Choroid plexus epithelial cell (primary cell): ENCODE results near the gene PSMB3.
A peak's percentile ranks its signal among the peaks of the same experiment; 100 is the strongest.
"Not testable (repeated sequence)": the region's sequence is repeated elsewhere in the genome, so short reads cannot be mapped to it uniquely, and the experiment has no call there.

Experiments used
- DNase-seq: peaks from one replicate; pipeline ENCODE4 v3.0.0-alpha.2; 2010; ENCODE audit warnings: low read depth
- H3K4me3 ChIP-seq: 2 replicates; pipeline ENCODE4 v1.5.1; 2011; ENCODE audit warnings: low read depth, mild to moderate bottlenecking, control low read depth, low read length, moderate library complexity
- TF ChIP-seq, protein P1 (sequence below): conservative IDR thresholded peaks from 2 replicates; pipeline ENCODE4 v1.5.1; 2011; ENCODE audit warnings: low read depth, mild to moderate bottlenecking, control low read depth, inconsistent platforms, low read length, moderate library complexity

The PSMB3 gene

DNA sequence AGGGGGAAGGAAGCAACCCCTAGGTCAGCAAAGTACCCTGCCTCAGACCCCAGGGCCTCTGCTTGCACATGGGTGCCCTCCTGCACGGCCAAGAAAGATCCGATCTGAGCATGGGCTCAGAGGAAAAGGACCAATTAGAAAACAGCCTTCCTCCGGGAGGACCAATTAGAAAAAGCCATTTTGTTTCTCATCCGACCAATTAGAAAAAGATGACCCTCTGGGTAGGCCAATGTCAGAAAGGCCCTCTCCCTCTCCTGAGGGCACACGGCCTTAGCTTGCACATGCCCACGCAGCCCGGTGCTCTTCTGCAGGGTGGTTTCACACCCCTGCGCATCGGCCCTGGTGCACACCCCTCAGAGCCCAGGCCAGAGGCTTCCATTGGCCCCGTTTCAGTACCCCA lies 27.5 kb upstream of the PSMB3 start:
- H3K4me3 ChIP-seq = no peak overlapping the region
- TF ChIP-seq, protein P1, sequence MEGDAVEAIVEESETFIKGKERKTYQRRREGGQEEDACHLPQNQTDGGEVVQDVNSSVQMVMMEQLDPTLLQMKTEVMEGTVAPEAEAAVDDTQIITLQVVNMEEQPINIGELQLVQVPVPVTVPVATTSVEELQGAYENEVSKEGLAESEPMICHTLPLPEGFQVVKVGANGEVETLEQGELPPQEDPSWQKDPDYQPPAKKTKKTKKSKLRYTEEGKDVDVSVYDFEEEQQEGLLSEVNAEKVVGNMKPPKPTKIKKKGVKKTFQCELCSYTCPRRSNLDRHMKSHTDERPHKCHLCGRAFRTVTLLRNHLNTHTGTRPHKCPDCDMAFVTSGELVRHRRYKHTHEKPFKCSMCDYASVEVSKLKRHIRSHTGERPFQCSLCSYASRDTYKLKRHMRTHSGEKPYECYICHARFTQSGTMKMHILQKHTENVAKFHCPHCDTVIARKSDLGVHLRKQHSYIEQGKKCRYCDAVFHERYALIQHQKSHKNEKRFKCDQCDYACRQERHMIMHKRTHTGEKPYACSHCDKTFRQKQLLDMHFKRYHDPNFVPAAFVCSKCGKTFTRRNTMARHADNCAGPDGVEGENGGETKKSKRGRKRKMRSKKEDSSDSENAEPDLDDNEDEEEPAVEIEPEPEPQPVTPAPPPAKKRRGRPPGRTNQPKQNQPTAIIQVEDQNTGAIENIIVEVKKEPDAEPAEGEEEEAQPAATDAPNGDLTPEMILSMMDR = no peak
- DNase-seq = no peak

DNA sequence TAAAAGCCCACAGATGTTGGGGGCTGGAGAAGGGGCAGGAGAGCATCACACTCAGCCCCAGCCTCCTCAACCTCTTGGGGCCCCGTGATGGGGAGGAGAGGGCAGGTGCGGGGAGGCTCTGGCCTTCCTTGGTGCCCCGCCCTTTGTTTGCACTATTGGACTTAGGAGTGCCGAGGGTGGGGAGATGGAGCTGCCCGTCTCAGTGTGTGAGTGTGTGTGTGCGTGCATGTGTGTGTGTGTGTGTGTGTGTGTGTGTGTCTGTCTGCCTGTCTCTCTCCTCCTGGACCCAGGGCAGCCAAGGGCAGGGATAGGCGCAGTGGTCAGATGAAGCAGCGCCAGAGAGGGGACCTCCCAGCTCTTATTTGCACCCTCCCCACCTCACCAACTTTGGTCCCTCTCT lies 26.4 kb upstream of the PSMB3 start:
- not testable (repeated sequence) for DNase-seq, H3K4me3 ChIP-seq

DNA sequence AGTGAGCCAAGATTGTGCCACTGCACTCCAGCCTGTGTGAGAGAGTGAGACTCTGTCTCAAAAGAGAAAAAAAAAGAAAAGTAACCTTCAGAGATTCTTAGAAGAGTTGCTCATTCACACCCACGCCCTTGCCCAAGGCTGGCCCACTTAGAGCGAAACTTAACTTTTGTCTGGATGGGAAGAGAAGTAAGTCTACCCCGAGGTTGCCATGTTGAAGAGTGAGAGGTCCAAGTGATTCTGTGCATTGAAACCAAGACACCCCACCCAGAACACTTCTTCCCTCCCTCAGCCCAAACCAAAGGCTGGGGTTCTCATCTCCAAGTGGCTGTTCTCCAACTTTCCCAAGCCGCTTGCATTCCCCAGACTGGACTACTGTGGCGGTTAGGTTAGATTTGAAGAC lies 24.8 kb upstream of the PSMB3 start:
- TF ChIP-seq, protein P1 = no peak
- DNase-seq = no peak
- H3K4me3 ChIP-seq = no peak overlapping the region

DNA sequence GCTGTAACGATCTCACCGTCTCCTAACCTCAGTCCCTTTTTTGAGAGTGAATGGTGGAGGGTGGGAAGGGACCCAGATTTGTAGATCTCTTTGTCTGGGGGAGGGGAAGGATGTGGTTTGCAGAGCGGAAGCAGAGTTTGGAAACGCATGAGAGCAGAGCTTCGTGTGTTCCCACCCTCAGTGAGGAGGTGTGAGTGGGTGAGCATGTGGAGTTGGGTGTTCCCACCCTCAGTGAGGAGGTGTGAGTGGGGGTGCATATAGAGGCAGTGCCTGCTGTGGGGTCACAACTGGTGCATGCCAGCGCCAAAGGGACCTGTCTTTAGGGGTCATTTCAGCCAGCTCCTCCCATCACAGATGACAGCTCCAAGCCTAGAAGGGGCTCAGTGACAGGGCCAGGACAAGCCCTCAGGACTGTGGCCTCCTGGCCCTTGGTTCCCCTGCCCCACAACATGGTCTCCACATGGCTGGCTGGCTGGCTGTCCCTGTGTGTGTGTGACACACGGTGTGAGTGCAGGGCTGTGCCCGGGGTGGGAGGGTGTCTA lies 24.2 kb upstream of the PSMB3 start:
- H3K4me3 ChIP-seq = no peak overlapping the region
- DNase-seq = no peak

DNA sequence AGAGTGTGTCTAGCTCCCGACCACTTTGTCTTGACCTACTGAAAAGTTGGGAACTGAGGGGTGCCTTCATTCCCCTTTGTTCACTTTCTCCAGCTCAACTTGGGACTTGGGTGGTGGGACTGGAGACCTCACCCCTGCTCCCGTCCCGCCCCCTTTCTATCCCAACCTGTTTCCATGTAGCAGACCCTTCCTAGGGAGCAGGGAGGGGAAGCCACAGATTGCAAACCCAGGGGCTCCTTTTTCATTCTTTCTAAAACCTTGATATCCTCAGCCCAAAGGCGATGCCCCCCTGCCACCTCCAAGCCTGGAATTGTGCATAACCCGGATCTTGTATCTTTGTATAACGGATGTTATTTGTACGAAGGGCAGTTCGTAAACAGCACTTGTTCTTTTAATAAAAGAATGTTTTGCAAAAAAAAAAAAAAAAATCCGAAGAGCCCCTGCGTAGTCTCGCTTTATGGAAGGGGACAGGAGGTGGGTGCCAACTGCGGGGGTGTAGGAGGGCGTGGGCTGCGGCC lies 23.1 kb upstream of the PSMB3 start:
- H3K4me3 ChIP-seq = peak overlapping the region; percentile 70
- TF ChIP-seq, protein P1 = no peak
- no peak for DNase-seq

More for the DNA sequence above, 24.2 kb upstream of the PSMB3 start:
- TF ChIP-seq, protein P1 = no peak

DNA sequence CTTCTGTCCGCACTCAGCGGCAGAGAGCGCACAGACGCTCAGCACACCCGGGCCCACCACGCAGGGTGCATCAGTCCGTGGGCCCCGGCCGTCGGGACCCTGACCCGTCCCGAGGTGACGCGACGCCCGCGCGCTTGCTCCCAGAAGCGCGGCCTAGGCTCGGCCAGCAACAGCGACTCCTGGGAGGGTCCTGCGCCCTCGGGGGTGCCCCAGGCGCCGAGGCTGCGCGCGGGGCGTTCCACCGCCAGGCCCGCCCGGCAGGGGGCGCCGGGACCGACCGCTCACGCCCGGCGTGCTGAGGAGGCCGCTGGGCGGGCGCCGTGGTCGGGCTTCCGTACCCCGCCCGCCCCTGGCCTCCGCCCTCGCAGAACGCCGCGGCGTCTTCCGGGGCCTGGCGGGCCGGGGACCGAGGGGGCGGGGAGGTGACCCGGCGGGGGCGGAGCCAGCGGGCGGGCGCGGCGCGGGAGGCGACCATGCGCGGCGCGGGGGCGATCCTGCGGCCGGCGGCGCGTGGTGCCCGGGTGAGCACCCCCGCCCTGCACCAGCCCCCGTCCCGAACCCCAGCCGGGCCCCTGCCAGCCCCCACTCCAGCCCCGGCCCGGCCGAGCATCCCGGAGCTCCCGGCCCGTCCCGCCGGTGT lies 22.5 kb upstream of the PSMB3 start, which contains the start of gene CISD3:
TSS of gene CISD3 (plus strand) at position 456 of the 640 bp plus-strand sequence. CDS start at position 474, 18 bp downstream.
- TF ChIP-seq, protein P1 = peak; percentile 33
- DNase-seq = peak; percentile 75
- H3K4me3 ChIP-seq = peak within 1 kb of the TSS; percentile 70

DNA sequence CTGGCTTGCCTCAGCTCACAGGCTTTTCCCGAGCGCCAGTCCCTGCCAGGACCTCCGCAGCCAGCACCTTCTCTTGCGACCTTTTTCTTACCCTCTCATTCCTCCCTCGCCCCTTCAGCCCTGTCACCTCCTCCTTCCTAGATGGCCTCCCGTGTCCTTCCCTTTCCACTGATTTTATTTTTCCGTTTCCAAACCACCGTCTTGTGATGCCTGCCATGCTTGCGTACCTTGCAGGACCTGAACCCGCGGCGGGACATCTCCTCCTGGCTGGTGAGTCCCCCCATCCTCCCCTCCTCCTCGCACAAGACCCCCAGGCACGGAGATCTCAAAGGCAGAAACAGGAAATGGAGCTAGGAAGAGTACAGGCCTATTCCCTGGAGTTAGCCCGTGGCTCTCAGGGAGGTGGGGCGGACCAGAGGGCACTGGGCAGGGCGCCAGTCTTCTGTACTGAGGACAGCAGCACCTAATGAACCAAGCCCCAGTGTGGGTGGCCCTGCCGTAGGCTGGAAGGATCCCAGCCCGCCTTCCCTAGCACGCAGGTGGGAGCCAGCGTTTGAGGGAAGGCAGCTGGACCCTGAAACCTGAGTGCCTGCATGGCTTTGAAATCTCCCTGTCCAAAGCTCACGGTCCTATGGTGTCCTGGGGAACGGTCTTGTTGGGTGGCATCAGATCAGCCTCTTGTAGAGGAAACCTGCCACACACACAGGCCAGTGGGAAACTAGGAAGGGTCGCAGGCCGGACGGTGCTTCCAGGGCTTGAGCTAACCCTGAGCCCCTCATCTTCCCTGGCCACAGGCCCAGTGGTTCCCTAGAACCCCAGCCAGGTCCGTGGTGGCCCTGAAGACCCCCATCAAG lies 21.8 kb upstream of the PSMB3 start:
- peak; percentile 52 for DNase-seq
- TF ChIP-seq, protein P1 = no peak
- peak overlapping the region; percentile 70 for H3K4me3 ChIP-seq
